SH-SY5Y (cell line): ENCODE results near the gene CCDC106.

Source experiments
- GATA2 ChIP-seq: IDR thresholded peaks from 2 replicates; pipeline ENCODE4 v1.6.1; 2011; ENCODE audit warnings: mild to moderate bottlenecking, low read depth, low read length
- GATA3 ChIP-seq: IDR thresholded peaks from 2 replicates; pipeline ENCODE4 v1.6.1; 2011; ENCODE audit warnings: low read depth, mild to moderate bottlenecking, low read length, moderate library complexity

The CCDC106 gene

DNA sequence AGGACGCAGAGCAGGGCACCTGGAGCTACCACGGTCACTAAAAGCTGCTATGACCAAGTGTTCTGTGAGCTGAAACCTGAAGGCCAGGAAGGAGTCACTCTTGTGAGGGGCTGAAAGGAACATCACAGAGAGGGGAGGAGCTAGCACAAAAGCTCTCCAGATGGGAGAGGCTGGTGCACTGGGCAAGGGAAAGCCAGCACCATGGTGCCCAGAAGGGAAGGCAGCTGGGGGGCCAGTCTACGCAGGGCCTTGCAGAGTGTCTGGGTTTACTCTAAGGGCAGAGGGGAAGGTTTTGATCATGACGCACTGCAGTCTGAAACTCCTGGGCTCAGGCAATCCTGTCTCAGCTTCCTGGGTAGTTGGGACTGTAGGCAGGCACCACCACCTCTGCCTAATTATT lies 11.3 kb upstream of the CCDC106 start:
- no peak for TF ChIP-seq GATA3
- TF ChIP-seq GATA2 = no peak

DNA sequence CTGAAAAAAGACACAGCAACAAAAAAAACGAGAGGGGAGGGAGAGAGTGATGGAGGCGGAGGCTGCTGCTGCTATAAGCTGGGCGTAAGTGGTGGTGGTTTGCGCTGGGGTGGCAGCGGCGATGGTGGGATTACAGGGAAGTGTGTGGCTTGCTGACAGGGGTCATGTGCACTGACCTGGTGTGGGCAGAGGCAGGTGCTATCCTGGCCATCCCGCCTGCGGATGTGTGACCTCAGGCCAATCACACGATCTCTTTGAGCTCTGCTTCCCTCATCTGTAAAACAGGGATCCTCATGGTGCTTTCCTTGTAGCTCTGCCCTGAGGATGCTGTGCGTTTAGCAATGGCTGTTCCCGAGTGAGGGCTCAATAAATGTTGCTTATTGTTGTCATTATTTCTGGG lies 10.5 kb upstream of the CCDC106 start:
- TF ChIP-seq GATA3 = no peak
- no peak for TF ChIP-seq GATA2

DNA sequence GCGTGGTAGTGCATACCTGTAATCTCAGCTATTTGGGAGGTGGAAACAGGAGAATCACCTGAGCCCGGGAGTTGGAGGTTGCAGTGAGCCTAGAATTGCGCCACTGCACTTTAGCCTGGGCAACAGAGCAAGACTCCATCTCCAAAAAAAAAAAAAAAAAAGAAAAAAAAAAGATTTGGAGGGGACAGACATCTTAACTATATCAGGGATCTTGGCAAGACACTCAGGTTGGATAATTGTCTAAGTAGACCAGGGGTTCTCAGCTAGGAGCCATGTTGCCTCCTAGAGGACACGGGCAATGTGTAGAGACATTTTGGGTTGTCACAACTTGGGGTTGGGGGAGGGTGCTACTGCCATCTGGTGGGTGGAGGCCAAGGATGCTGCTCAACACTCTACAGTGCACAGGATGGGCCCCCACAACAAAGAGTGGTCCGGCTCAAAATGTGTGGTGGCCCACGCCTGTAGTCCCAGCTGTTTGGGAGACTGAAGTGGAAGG lies 9.1 kb upstream of the CCDC106 start:
- TF ChIP-seq GATA3 (no peak), GATA2 (no peak)

DNA sequence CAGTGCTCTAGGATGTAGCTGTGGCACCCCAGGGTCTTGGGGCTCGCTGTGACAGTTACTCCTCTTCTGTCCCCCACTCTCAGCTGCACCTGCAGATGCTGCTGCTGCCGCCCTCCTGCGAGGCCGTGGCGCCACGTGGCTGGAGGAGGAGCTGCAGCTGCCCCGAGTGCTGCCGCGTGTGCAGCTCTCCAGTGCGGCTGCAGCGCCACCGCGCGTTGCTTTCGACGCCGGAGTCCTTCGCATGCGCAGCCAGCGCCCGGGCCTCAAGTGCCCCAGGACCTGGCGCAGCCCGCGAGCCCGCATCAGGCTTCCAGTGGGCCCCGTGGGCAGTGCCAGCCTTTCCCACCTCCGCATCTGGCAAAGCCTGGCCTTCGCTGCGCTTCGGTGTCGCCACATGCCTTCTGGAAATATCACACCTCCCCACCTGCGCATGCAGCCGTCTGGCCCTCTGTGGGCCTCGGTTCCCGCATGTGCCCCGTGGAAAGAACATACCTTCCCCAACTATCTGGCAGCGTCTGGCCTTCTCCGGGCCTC lies 7.9 kb upstream of the CCDC106 start:
- TF ChIP-seq GATA3 (no peak), GATA2 (no peak)

DNA sequence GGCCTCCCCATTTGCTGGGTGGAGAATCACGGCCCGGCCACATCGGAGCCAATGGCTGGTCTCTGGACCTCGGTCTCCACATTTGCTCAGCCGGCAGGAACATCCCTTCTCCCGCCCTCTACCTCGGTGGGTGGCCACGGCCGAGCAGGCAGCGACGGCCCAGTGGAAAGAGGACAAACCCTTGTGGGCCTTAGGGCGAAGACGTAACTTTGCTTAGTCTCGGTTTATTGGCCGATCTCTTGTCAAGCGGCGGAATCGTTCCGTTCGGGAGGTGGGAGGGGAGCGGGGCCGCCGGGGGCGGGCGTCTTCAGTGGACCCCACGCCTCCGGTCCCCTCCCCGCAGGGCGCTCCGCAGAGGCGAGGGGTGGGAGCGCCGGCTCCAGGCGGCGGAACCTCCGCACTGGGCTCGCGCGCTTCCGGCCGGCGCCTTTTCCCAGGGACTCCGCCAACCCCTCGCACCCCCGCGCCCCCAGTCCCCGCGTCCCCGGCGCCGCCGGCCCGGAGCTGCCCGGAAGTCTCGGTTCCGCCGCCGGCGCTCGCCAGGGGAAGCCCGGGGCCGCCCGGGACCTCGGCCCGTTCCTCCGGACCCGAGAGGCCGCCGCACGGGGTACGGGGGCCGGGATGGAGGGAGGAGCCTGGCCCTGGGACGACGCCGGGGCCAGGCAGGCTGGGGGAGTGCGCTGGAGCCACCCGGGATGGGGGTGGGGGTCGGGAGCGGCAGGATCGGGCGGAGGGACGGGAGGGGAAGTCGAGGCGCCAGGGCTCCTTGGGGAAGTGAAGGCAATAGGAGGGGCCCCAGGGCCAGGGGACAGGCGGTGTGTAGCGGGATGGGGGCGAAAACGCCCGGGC lies 7.2 kb upstream of the CCDC106 start, which contains the start of gene ZNF580:
ZNF580 (plus strand) TSS at position 426 of the 849 bp plus-strand sequence. CDS start 1,507 bp downstream, outside the sequence.
- no peak for TF ChIP-seq GATA3

DNA sequence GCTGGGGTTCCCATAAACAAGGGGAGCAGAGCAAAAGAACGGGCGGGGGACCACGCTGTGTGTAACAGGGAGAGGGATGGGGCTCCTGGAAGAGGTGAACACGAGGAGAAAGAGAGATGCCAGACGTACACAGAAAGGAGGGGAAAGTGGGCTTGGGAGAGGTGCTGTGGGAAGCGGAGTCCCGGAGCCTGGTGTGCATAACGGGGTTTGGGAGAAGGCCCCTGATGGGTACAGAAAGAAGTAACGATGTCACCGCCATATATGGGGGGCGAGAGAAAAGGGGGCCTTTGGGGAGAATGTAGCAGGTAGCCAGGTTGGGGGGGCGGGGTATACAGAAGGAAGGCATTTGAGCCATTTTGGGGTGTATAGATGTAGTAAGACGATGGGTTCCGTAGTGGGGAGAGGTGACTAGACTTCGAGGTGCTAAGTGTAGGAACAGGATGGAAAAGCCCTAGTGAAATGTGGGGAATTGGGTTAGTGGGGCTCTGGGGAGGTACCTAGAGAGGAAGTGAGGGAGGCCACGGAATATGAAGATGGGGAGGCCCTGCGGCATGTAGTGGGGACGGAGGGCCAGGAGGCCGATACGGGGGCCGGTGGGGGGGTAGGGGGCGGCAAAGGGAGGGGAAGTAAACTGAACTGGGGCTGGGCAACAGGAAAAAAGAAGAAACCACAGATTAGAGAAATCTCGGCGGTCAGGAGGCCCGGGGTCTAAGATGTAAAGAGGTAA lies 6.4 kb upstream of the CCDC106 start:
- TF ChIP-seq GATA2 = no peak
- TF ChIP-seq GATA3 = no peak

DNA sequence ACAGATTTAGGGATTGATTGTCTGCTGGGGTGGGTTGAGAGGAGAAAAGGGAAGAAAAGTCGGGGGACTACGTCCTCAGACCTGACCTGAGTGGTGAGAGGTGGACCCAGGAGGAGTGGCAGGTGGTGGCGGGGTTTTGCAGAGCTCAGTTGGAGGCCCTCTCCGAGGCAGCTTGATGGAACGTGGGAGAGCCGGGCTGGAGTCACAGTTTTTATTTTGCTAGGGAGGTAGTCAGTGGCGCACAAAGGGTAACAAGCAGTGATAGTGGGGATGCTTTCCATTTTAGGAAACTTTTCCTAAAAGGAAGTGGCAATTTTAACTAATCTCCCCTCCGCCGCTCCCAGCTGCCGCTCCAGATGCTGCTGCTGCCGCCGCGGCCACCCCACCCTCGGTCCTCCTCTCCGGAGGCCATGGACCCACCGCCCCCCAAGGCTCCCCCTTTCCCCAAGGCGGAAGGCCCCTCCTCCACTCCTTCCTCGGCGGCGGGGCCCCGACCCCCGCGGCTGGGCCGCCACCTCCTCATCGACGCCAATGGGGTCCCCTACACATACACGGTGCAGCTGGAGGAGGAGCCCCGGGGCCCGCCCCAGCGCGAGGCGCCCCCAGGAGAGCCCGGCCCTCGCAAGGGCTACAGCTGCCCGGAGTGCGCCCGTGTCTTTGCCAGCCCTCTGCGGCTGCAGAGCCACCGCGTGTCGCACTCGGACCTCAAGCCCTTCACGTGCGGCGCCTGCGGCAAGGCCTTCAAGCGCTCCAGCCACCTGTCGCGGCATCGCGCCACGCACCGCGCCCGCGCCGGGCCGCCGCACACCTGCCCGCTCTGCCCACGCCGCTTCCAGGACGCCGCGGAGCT lies 5.6 kb upstream of the CCDC106 start:
- TF ChIP-seq GATA2 (no peak), GATA3 (no peak)

DNA sequence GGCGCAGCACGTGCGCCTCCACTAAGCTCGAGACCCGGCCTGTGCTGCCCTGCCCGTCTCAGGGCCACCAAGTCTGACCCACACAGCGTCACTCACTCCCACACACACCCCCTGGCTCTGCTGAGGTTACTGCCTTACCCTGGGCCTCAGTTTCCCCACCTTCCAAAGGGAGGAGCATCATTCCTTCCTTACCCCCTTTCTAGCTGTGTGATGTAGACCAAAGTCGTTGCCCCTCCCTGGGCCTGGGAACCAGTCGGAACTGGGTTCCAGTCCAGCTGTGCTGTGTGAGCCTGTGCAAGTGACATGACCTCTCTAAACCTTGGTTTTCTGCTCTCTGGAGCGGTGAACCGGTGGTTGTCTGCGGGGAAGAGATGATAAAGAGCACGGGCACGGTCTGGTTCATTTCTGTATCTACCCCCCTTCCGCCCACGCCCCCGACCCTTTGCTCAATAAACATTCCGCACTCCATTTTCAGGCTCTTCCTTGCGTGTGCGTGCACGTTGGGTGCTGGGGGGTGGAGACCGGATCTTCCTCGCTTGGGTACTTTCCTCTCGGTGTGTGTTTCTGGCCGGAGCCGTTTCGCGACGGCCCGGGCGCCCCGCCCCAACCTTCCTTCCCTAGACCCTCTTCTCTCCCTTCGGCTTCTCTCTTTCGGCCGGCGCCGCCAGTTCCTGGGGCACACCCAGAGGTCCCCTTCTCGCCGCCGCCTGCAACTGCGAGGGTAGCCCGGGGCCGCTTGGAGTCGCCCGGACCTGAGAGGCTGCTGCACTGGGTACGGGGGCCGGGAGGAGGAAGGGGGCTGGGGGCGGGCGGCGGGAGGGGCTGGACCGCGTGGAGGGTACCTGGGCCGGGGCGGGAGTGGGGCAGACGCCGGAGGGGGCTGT lies 4.8 kb upstream of the CCDC106 start, which contains the start of gene ZNF581:
ZNF581 (plus strand) TSS at position 647 of the 884 bp plus-strand sequence. CDS start 923 bp downstream, outside the sequence.
- no peak for TF ChIP-seq GATA2

DNA sequence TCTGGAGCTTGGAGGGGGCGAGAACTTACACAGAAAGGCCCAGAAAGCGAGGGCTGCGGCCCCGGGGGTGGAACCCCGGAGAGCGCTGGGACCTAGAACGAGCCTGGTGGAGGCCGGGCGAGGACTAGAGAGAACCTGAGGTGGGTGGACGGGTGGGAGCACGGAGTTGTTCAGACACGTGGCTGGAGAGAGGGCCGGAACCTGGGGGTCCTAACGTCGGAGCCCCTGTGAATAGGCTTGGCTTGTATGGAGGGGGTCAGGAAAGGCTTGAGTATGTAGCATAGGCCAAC lies 4.2 kb upstream of the CCDC106 start:
- no peak for TF ChIP-seq GATA2
- no peak for TF ChIP-seq GATA3

DNA sequence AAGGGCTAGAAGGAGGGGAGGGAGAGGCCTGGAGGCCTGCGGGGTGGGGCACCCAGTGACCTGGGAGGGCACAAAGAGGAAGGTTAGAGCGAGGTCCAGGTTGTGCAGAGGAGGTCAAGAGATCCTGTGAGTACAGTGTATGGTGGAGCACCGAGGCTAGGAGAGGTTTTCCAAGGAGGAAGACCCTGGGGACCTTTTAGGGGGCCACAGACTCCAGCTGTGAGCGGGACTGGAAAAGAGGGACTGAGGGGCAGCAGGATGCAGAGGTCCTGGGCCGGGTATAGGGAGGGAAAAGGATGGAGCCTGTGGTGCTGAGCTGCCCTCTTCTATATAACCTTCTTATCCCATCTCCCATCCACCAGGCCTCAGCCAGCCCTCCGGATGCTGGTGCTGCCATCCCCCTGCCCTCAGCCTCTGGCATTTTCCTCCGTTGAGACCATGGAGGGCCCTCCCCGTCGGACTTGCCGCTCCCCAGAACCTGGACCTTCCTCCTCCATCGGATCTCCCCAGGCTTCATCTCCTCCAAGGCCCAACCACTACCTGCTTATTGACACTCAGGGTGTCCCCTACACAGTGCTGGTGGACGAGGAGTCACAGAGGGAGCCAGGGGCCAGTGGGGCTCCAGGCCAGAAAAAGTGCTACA lies 3.7 kb upstream of the CCDC106 start:
- TF ChIP-seq GATA3 (no peak), GATA2 (no peak)

DNA sequence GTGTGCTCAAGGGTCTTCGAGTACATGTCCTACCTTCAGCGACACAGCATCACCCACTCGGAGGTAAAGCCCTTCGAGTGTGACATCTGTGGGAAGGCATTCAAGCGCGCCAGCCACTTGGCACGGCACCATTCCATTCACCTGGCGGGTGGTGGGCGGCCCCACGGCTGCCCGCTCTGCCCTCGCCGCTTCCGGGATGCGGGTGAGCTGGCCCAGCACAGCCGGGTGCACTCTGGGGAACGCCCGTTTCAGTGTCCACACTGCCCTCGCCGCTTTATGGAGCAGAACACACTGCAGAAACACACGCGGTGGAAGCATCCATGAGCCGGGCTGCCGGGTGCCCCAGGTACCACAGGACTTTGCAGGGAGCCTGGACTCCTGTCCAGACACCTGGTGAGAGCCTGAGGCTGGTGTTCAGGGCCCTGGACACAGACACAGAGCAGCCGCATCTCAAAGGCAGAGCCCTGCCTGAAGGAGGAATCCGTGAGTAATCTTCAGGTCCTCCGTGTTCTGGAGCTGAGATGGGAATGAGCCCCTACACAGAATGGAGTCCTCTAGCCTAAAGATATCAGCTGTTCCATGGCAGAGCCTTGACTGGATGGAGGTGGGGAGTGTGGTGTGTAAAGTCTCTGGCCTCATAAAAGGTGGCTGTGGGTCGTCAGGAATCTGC lies 3.0 kb upstream of the CCDC106 start:
- TF ChIP-seq GATA3 = no peak
- TF ChIP-seq GATA2 = no peak

DNA sequence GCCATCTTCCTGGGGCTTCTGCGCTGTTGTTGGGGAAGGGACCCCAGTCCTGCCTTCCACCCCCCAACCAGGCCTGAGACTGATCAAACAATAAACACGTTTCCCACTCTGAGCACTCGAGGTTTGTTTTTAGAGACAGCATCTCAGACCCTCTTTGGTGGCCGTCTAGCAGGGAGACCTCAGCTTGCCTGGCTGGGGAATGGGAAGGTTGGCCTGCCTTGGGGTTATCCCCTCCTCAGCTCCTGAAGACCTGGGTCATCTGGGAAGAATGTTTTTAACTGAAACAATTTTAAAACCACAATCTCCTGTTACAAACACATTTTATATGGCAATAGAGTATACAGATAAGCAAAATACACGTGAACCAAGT lies 2.5 kb upstream of the CCDC106 start:
- TF ChIP-seq GATA3 (no peak), GATA2 (no peak)
